ENCODE results near the gene IFT80. TPM values are rescaled to one million over a fixed set of nuclear protein-coding genes. Genes with fewer than 3 reads are reported as not detected.
A peak's percentile ranks its signal among the peaks of the same experiment; 100 is the strongest.

The IFT80 gene
- total and polyA plus RNA-seq, 3 donors from 2014 or later = 32.0 to 74.9 (median 55.4) TPM

DNA sequence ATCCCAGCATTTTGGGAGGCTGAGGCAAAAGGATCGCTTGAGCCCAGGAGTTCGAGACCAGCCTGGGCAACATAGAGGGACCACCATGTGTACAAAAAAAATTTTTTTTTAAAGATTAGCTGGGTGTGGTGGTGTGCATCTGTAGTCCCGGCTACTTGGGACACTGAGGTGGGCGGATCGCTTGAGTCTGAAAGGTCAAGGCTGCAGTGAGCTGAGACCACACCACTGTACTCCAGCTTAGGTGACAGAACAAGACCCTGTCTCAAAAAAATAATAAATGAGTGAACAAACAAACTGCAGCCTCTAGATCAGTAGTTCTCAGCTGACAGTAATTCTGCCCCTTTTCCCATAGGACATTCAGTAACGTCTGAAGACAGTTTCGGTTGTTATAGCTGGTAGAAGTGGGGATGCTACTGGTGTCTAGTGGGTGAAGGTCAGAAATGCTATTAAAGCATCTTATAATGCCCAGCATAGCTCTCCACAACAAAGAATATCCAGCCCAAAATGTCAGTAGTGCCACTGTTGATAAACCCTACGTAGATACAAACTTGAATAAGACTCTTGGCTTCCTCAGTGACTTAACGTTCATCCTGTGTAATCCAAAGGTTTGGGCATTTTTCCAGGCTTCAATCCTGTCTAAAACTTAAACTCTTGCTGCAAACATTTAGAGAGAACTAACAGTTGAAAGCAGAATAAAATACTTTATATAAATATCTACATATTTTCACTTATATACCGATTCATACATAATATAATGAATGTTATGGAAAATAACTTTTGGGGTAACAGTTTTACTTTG is 11.0 kb upstream of the IFT80 start:
- no peak overlapping the region for H3K27ac ChIP-seq
- H3K27me3 ChIP-seq = no peaks in the 10 kb centered on the region
- intact Hi-C loops (cut with DNase I; ENCODE audit: low total_unique reads) = no loop called here
- WGBS, 2 donors = 70 to 71% methylated on average over 10 of the region's 10 CpGs
- no peak overlapping the region for H3K4me3 ChIP-seq
- TF ChIP-seq POLR2A (IDR thresholded peaks at IDR 0.05) (no peak), CTCF (IDR thresholded peaks at IDR 0.05) (no peak)
- H3K9me3 ChIP-seq = no peaks in the 10 kb centered on the region
- peaks cover 4% of the 10 kb centered on the region for H3K4me1 ChIP-seq
- no peaks in the 10 kb centered on the region for H3K36me3 ChIP-seq (ENCODE audit: low read depth, missing control alignments)
- DNase-seq = no peak

DNA sequence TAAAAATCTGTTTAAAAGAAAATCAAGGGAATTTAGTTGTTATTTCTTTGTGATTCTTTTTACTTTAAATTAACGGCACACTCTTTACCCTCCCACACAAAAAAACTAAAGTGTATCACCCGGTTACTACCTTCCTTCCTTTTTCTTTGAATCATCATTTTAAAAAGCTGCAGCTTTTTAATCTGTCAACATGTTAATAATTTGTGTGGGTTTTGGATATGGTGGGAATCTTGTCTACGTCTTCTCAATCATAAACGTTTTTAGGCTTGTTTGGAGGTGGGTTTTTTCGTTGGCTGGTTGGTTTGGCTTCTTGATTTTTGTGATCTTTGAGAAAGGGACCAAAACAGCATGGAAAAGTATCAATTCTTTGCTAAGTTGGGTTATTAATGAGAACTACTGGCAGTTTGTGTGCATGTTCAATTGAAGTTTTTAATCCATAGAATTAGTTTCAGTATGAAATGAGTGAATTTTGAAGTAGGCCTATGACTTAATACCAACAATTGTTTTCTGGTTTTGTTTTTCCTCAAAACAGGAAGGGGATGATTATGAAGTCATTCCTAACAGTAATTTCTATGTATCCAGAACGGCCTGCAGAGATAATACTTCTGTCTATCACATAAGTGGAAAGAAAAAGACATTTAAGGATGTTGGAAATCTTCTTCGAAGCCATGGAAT is 4.9 kb upstream of the IFT80 start:
- peak overlapping the region; percentile 93 to 95 for H3K27ac ChIP-seq
- intact Hi-C loops (cut with DNase I; ENCODE audit: low total_unique reads) = no loop called here
- no peaks in the 10 kb centered on the region for H3K4me1 ChIP-seq
- H3K36me3 ChIP-seq (ENCODE audit: low read depth, missing control alignments) = no peaks in the 10 kb centered on the region
- no peak overlapping the region for H3K4me3 ChIP-seq
- 46 to 48% methylated on average over 7 of the region's 7 CpGs for WGBS, 2 donors
- TF ChIP-seq POLR2A (IDR thresholded peaks at IDR 0.05) (no peak), CTCF (IDR thresholded peaks at IDR 0.05) (no peak)
- no peaks in the 10 kb centered on the region for H3K9me3 ChIP-seq
- H3K27me3 ChIP-seq = no peaks in the 10 kb centered on the region
- no peak for DNase-seq

GRCh38 chr3:160403028-160403545 is 4.1 kb upstream of the IFT80 start:
- Histone ChIP-seq H3K4me3 (peak overlapping the region in 1 of 2 donors; percentile 81), H3K4me1 (no peaks in the 10 kb centered on the region), H3K27me3 (no peaks in the 10 kb centered on the region), H3K36me3 (ENCODE audit: low read depth, missing control alignments) (no peaks in the 10 kb centered on the region), H3K9me3 (no peaks in the 10 kb centered on the region), H3K27ac (peak overlapping the region; percentile 93 to 95)
- WGBS, 2 donors = 49 to 59% methylated on average over 2 of the region's 2 CpGs
- no peak for TF ChIP-seq POLR2A (IDR thresholded peaks at IDR 0.05)
- no peak for TF ChIP-seq CTCF (IDR thresholded peaks at IDR 0.05)
- intact Hi-C loops (cut with DNase I; ENCODE audit: low total_unique reads) = no loop called here
- DNase-seq = no peak

GRCh38 chr3:160402221-160403027 is 3.4 kb upstream of the IFT80 start:
- intact Hi-C loops (cut with DNase I; ENCODE audit: low total_unique reads) = no loop called here
- Histone ChIP-seq H3K4me1 (no peaks in the 10 kb centered on the region), H3K36me3 (ENCODE audit: low read depth, missing control alignments) (no peaks in the 10 kb centered on the region), H3K9me3 (no peaks in the 10 kb centered on the region), H3K27ac (peak overlapping the region; percentile 93 to 95), H3K27me3 (no peaks in the 10 kb centered on the region), H3K4me3 (peak overlapping the region in 1 of 2 donors; percentile 81)
- 34 to 35% methylated on average over 11 of the region's 11 CpGs for WGBS, 2 donors
- DNase-seq = no peak
- TF ChIP-seq CTCF (IDR thresholded peaks at IDR 0.05) = no peak
- no peak for TF ChIP-seq POLR2A (IDR thresholded peaks at IDR 0.05)
